ENCODE data around the gene HOXA4.

The HOXA4 gene

DNA sequence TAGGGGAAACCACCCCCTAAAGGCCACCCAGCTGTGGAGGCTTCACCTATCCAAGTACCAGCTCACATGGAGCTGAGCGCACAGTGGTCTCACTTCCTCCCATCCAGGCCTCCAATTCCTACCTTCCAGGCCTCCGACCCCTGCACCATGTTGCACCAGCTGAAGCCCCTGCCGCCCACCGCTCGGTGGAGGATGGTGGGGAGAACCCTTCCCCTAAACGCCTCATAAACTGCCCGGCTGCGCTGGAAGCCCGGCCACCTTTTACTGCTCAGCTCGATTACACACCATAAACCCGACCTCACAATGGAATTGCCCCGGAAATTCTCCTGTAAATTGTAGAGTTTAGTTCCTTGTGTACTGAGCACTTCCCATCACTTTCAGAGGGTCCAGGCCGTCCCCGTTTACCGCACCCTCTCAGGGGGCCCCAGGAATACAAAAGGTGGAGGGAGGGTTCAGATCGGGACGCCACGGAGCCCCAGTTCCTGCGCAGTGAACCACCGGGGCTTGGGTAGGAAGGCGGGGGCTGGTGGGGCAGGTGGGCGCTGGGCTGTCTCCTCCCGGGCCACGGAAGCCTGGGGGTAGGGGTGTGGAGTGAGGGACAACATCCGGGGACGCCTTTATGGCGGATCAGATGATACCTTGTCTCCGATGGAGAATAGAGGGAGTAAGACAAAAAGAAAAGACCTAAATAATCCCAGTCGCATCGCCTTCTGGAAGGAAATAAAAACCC is 27.3 kb upstream of the HOXA4 start:
- no peak for DNase-seq (ENCODE audit: low spot score)

DNA sequence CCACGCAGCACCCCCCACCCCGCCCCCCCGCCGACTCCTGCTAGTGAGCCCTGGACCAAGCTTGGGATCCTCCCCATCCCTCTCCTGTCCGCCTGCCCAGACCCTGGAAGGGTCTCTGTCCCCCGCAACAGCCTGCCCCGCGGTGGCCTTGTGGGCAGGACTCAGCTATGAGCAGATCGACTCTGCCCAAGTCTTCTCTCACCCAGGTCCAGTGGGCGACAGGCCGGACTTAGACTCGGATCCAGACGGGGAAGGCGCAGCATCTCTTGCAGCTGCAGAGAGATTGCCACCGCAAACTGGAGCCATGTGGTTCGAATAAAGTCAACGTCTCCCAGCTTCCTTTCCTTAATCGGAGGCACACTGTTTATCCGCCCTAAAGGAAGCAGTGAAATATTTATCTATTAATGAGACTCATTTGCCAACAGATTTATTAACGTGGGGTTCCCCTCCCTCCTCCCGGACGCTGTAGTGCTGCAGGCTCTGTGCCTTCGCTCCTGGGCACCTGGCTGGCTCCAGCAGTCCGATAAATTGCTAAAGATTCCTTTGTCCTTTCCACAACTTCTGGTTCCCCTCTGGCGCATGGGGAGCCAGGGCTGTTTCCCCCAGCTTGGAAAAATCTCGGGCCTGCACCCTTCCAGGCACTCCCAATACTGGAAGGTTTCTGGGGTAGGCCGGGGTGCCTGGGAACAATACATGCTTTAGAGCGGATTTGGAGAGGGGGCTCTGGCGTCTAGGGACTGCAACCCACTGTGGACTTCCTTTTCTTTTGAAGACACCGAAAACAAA is 26.6 kb upstream of the HOXA4 start:
- DNase-seq (ENCODE audit: low spot score) = no peak

DNA sequence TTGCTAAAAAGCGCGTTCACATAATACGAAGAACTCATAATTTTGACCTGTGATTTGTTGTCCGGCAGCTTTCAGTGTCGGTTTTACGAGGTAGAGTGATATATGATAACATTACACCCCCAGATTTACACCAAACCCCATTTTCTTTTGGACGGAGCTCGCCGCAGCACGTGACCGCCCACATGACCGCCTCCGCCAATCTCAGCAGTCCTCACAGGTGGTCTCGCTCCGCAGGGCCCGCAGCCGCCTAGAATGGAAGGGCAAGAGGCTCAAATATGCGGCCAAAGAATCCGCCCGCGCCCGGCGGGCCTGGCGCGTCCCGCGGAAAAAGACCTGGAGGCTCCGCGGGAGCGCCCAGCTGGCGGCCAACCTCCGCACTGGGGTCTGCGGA is 25.9 kb upstream of the HOXA4 start, which contains the start of gene HOXA7:
Gene HOXA7 (minus strand): TSS at position 168 of the 391 bp plus-strand sequence. CDS start 130 bp downstream, at position 38.
- DNase-seq (ENCODE audit: low spot score) = no peak

DNA sequence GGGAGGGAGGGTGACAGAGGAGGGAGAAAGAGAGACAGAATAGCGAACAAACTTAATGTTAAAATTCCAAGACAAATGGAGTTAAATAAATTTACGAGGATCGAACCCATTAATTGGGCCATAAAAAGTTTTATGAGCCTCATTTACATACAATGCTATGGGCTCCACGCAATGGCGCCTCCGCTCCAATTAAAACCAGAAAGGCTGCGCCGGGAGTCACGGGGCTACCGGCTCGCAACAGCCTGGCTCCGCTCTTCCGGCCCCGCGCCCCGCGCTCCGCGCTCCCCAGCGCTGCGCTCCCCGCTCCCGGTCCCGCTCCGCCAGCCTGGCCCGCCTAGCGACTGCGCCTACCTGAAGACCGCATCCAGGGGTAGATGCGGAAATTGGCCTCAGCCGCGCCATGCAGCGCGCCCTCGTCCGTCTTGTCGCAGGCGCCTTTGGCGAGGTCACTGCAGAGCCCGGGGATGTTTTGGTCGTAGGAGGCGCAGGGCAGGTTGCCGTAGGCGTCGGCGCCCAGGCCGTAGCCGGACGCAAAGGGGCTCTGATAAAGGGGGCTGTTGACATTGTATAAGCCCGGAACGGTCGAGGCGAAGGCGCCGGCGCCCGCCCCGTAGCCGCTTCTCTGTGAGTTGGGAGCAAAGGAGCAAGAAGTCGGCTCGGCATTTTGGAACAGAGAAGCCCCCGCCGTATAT is 25.4 kb upstream of the HOXA4 start:
- no peak for DNase-seq (ENCODE audit: low spot score)

DNA sequence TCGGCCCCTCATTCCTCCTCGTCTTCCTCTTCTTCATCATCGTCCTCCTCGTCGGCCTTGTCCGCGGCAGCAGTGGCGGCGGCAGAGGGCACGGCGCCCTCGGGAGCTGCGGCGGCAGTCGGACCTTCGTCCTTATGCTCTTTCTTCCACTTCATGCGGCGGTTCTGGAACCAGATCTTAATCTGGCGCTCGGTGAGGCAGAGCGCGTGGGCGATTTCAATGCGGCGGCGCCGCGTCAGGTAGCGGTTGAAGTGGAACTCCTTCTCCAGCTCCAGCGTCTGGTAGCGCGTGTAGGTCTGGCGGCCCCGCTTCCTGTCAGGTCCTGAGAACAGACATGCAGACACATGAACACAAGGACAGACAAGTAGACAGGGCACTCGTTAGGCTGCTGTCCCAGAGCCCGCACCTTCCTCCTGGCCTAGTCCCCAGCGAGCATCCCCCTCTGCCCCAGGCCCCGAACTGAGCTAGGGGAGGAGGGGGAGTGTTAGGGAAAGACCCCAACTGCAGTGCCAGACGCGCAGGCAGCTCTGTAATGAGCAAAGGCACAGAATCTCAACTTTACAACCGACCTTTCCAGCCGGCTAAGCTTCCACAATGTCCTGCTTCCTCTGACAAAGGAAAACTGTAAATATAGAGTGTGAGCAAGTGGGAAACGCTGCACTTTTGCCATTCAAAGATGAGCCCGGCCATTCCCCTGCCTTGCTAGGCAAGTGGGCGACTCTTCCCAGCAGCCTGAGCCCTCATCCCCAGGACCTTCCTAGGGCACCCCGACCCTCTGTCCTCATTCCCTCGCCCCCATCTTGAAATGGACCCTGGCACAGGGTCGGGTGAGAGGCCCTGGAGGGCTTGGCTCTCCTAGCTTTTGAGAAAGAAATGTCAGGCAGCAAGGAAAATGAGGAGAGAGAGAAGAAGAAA is 24.6 kb upstream of the HOXA4 start:
- DNase-seq (ENCODE audit: low spot score) = no peak

DNA sequence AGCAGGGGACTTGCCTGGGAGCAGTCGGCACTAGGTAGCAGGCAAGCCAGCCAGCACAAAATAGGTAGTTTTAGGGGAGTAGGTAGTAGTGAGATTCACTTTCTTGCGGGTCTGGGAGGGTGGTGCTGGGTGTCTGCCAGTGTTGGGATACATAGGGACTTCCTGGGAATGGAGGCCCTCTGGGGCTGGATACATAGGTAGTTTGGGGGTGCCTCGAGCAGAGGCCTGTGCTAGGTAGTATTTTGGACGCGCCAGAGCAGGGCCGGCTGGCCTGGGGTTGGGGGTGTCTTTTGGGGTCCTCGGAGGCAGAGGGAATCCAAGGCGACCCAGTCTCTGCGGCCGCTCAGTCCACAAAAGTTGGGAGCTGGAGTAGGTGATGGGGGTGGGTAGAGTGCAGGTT is 23.8 kb upstream of the HOXA4 start:
- DNase-seq (ENCODE audit: low spot score) = no peak

DNA sequence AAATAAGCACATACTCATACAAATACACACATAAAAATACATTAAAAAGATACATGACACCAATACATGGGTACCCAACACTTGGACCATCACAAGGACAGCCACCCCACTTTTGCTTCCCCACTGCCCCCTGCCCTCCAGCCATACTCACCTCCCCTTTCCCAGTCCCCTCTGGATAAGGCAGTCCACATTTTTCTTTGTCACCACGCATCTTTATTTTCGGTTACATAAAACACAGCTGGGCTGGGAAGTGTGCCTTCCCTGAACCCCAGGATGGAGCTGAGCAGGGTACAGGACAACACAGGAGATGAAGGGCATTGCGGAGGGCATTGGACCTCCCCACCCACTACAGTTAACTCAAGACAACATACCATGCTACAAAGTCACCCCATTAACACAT is 23.0 kb upstream of the HOXA4 start:
- no peak for DNase-seq (ENCODE audit: low spot score)

DNA sequence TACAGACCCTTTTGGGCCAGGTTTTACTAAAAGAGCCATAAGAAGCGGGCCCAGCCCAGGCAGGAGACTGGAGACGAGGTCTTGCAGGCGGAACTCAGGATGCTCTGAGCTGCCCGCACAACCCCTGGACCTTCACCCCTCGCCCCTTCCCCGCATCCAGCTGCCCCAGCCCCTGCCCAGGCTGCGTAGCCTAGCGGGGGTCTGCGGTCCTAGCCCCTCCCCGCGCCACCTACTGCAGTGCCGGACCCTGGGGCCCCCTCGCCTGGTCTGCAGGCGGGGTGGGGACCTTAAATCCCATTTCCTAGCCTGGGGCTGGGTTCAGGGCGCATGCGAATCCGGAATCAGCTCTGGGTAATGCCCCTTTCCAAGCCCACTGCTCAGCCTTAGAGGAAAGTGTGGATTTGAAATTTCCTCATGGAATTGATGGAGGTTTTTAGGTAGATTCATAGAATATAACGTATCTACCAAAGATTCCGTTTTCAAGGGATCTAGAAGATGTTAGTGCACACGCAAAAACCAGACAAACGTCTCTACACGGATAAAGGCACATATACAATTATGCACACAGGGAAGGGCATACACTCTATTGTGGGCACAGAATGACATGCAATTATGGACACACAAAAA is 22.4 kb upstream of the HOXA4 start:
- DNase-seq (ENCODE audit: low spot score) = no peak

DNA sequence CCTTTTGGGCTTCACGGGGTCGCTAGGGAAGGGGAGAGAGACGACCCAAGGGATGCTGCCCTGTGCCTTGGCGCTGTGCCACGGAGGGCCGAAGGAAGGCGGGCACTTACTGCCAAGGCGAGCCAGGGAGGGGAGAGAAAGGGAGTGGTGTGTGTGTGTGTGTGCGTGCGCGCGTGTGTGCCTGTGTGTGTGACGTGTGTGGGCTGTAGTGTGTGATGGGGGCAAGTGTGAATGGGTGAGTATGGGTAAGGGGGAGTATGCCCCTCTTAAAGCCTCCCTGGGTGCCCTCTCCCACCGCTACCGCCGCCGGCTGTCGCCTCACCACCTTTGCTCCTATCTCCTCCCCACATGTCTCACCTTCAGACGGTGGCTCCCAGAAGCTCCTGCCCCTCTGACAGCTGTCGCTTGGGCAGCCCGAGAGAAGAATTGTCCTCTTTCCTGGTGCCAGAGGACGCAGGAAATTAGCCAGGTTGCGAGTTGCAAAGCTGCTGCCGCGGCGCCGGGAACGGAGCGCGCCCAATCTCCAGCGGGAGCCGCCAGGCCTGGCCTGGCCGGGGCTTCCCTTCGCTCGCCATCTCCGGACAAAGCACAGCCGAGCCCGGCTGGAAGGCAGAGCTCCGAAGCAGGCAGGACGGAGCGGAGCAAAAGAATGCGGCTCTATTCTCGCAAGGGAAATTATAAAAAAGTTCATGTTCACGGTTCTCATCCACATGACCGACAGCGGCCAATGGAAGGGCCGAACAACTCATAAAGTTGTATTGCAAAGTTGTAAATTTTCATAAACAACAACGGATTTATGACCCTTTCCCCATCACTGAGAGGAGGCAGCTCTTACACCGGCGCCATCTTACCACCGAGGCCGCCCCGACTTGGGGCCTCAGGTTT is 21.6 kb upstream of the HOXA4 start, which contains the start of gene HOXA3:
Gene HOXA3 (minus strand): TSS at position 653 of the 885 bp plus-strand sequence. CDS start 41,943 bp downstream, outside the sequence.
- DNase-seq (ENCODE audit: low spot score) = no peak

DNA sequence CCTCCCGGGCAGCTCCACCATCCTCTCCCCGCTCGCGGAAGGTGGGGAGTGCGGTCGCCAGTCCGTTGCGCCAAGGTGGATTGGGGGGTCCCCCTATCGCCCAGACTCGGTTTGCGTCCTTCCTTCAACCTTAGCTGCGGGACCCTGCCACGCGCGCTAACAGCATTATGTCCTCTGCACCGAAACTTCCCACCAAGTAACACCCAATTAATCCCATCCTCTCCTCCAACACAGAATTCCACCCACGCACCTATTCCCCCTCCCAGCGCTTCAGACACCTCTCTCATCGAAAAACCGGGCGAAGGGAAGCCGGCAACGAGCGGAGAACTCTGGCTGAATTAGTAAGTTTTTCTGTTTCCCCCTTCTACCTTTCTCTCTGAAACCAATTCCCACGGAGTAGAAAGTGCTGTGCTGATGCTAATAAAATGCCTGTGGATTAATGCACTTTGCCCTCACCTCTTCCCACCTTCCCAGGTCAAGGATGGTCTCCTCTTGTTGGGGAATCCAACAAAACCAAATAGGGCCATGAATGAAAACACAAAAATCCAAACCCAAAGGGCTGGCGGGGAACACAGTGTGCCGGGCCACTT is 20.9 kb upstream of the HOXA4 start:
- DNase-seq (ENCODE audit: low spot score) = no peak

DNA sequence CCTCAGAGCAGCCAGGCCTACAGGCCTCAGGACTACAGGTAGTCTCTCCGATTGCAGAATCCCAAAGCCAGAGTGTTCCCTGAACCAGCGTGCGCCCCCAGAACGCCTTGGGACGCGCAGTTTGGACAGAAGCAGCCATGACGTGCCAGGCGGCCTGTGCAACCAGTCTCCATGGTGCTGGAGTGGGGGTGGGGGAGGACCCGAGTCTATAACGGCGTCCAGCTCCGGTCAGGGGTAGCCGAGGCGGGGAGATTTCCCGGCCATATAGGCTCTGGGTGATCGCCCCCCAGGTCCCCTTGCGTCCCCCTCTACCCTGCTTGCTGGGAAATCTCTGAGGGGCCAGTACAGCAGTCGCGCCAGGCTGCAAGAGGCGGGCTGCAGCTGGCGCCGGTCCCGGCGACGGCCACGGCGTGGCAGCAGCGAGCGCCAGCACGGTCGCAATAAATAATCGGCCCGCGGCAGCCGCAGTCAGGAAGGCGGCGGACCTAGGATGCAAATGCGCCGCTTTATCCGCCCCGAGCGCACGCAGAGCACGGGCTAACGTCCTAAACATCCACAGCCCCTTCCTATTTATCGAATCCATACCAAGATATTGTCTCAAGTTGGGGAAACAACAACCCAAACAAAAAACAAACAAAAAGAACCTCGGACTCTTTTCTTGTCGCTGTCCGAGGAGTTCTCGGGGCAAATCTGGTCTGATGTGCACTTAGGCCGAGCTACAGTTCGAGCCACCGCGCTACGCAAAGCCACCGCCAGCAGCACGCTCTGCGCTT is 20.2 kb upstream of the HOXA4 start:
- peak; percentile 26 for DNase-seq (ENCODE audit: low spot score)

DNA sequence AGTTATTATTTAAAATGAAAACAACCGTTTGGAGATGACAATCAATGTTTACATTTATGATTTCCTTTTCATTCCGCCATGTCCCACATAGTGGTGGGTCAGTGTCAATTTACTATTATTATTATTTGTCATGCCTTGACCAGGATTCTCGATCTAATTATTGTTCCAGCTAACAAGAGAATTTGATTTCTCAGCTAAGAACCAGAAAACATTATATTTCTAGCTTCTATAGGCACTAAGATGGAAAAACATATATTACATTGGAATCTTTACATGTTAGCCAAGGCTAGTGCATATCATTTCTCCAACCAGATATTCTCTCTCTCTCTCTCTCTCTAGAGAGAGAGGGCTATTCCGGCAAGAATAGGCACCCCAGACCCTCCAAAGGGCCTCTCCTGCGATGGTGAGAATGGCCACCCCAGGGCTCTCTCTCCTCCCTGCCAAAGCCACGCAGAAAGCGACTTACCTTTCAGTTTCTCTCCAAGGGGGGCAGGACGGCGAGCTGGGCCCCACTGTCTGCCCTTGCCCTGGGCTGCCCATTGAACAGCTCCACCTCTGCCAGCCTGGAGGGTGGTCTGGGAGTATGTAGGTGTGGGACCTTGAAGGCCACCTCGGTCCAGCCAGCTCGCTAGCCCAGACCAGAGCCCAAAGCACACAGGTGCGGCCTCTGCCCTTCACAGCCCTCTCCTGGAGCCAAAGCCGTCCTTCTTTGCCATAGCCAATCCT is 19.4 kb upstream of the HOXA4 start:
- no peak for DNase-seq (ENCODE audit: low spot score)

DNA sequence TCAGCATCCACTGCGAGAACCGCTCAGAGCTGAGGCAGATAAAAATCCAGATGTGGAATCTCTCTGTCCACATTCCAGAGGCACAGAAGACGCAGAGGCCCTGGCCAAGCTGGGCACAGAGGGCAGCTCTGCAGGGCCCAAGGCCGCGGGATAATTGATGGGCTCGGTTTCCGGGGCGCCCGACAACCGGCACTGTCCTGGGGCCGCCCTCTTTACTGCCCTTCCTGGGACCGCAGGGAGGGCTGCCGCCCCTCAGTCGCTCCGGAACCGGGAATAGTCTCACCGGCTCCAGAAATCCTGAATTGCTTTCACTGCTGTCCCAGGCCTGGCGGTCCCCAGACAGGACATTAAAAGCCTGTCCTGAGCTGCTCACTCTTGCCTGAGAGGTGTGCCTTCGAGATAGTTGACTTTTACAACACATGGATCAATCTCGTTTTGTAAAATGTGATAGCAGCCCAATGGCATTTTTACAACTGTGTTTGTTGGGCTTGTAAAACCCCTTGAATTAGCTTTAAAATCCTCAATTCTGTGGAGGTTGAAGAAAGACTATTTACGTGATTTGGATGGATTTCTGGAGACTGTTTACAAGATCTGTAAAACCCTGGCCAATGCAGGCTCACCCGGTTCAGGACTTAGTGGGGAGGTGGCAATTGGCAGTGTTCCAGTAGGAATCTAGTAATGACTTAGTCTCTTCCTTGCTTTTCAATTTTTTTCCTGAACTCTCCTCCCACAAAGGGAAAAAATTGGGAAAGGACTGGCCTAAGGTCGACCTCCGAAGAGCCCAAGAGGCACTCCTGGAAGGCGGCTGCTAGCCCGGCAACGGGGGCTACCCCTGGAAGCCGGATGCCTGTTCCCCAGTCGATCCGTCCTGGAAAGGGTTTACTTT is 18.4 kb upstream of the HOXA4 start:
- DNase-seq (ENCODE audit: low spot score) = no peak

DNA sequence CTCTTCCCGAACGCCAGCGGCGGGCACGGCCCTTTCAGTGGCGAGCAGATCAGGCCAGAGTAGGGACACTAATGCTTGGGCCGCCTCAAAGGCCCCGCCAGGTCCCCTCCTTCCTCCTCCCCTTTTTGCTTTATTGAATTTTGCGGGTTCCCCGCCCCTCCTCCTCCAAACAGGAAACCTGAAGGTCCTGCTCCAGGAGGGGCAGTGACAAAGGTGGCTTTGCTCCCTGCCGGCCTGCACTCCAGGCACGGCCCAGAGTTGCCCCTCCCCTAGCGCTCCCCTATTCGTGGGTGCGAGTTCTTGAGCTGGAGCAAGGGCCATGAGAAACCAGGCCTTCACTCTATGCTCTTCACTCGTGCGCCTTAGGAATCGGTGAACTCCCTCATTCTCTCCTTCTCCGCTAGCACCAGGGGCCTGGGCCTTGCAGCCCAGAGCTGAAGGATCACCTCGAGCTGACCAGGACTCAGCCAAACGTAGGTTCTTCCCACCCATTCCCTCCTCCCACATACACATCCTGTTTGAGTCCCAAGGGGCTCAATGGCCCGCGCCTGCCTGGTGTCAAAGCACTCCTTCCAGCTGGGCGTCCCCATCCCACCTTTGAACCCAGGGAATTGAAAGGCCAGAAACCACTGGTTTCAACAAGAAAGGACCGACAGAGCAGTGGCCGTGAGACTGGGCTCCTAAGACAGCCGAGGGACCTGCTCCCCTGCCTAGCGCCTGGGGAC is 17.6 kb upstream of the HOXA4 start:
- no peak for DNase-seq (ENCODE audit: low spot score)

DNA sequence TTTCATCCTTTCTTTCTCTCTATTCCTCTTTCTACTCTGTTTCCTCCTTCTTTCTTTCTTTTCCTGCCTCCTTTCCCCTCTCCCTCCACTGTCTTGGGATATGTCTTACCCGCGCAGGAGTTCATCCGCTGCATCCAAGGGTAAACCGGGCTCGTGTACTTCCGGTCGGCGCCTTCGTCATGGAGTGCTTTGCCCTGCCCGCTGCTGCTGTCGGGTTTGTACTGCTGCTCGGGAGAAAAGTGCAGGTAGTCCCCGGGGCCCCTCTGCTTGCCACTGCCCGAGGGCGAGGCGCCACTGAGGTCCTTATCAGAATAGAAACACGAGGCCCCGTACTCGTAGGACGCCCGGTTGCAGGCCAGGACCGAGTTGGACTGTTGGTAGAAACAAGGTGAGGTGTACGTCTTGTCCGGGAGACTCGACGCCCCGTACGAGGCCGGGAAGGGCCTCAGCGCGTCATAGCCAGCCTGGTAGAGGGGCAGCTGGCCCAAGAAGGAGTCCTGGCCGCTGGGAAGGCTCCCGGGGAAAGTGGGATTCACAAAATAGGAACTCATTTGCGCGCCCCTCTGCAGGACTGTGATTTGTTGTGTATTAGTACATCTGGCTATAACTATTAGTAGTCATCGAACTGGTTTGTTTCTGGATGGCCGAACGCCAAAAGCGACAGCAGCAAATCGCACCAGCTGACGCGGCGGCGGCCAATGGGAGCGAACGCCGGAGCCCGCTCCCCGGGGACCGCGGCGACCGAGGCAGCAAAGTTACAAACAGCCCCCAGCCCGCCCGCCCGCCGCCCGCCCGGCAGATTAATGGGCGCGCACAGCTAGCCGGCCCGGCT is 16.9 kb upstream of the HOXA4 start, which contains the start of gene HOXA6:
Gene HOXA6 (minus strand): TSS at position 576 of the 832 bp plus-strand sequence. CDS start 25 bp downstream, at position 551.
- DNase-seq (ENCODE audit: low spot score) = no peak
